Inflammatory macrophage (primary cell): ENCODE results near the gene CBX8.

Source experiments
- DNase-seq, 2 donors: peaks; one replicate each; pipeline ENCODE4 v3.0.0-alpha.2; 2020 to 2022

Gene CBX8

DNA sequence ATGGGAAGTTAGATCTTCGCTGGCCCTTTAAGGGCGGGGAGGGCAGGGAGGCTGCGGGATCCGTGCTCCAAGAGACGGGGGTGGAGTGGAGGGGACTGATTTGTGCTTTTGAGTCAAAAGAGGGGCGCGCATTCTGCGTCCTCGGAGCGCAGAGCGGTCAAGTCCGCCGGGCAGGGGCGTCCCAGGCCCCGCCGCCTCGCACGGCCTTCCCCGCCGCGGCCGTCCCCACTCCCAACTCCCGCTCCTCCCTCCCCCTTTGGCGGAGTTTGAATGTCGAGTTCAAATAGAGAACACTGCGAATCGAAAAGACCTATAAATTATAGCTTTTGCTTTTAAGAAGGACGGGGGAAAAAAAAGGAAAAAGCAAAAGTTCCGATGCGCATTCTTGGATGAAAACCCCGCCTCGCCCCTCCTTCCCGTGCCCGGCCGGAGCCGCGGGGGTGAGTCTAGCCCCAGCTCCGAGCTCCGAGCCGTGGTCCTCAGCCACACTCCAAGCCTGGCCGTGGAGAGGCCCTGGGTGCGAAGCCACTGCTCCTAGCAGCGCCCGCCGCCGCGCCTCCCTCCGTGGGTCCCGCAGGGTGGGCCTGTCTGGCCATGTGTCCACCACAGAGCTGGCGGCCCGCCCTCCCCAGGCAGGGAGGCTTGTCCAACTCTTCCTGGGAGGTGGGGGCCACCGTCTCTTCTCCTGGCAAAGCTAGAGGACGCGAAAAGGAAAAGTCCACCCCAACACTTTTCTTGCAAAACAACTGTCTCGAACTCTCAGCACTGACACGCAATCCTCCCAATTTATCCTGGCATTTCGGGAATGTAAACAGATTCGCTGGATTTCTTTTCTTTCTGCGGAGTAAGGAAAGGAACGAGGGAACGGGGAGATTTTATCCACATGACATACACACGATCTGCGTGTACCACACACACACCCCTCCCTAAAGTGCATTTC lies 3.6 kb downstream of the CBX8 start:
- no peak for DNase-seq

- no peak for DNase-seq
Observed at GRCh38 chr17:79792341-79792871, 4.5 kb downstream of the CBX8 start.

- no peak for DNase-seq
Observed at GRCh38 chr17:79791735-79792161, 5.1 kb downstream of the CBX8 start.

- no peak for DNase-seq
Observed at GRCh38 chr17:79790805-79791734, 5.8 kb downstream of the CBX8 start.

- DNase-seq, result peak in 1 of 2 donors; percentile 35
Observed at GRCh38 chr17:79789943-79790804, 6.7 kb downstream of the CBX8 start.

- no peak for DNase-seq
Observed at GRCh38 chr17:79788989-79789942, 7.6 kb downstream of the CBX8 start.

GRCh38 chr17:79788455-79788854 lies 8.4 kb downstream of the CBX8 start:
- no peak for DNase-seq

GRCh38 chr17:79786930-79787643 lies 9.8 kb downstream of the CBX8 start:
- no peak for DNase-seq

DNA sequence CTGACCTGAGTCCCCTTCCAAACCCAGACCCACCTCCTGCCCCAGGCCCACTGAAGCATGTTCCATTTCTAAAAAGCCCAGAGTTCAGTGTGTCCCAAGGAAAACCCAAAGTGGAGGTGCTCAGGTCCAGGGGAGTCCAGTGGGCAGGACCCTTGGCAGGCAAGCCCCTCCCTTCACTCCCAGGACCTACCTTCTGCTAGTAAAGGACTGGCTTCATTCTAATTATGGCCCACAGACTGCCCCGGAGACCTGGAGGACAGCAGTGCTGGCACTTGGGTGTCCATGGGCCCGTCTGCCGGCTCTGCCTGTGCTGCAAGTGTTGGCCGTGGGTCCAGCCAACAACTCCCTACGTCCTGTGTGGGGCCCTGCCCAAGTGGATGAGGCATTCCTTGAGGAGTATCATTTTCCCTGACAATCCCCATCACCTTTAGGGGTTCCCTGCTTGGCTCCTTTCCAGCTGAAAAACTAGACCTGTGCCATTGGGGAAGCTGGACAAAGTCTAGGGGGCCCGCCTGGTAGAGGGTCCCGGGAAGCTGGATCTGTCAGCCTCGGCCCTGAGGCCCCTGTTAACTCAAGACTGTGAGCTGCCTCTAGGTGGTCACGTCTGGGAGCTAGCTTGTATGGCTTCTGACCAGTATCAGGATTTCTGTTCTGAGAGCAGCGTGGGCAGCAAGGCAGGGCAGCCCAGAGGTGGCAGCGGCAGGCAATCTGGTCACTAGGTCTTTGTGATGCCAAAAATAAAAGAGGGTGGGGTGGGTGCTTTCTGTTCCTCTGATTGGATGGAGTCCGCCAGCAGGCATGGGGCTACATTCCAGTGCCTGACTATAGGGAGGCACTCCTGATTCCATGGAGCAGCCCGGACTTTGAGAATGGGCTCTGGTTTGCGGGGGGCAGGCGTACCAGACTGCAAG lies 10.7 kb downstream of the CBX8 start:
- DNase-seq, result no peak

DNA sequence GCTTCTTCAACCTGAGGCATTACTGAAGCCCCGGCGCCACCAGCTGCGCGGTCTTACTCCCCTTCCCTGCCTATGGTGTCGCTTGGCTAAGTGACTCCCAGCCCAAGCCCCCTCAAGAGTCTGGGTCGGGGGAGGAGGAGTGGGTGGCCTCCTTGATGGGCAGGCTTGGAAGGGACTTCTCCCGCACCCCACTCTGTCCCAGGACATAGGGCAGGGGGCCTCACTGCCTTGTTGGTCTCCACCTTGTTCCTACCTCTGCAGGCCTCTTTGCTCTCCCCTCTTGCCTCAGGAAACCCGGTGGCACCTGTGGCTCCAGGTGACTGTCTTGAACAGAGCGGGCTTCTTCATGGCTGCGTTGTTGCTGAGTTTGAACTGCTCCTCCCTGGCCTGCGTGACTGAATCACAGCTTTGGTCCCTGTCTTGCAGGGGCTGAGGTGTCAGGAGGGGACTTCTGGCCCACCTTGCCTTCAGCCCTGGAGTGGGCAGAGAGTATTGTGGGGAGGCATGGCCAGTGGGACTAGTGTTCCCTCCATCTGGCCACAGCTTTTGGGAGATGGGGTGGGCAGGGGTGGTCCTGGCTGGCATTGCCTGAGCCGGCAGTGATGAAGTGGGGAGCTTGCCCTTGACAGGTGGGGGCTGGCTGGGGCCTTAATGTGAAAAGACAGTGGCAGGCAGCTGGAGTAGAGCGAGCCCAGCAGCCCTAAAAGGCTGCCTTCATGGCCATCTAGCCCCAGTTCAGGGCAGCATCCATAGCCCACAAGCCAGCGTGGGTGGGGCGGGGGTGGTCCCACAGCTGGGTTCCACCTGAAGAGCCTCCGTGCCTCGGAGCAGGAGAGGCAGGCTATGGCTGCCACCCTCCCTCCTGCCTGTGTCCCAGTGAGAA lies 11.6 kb downstream of the CBX8 start:
- DNase-seq, result no peak

DNA sequence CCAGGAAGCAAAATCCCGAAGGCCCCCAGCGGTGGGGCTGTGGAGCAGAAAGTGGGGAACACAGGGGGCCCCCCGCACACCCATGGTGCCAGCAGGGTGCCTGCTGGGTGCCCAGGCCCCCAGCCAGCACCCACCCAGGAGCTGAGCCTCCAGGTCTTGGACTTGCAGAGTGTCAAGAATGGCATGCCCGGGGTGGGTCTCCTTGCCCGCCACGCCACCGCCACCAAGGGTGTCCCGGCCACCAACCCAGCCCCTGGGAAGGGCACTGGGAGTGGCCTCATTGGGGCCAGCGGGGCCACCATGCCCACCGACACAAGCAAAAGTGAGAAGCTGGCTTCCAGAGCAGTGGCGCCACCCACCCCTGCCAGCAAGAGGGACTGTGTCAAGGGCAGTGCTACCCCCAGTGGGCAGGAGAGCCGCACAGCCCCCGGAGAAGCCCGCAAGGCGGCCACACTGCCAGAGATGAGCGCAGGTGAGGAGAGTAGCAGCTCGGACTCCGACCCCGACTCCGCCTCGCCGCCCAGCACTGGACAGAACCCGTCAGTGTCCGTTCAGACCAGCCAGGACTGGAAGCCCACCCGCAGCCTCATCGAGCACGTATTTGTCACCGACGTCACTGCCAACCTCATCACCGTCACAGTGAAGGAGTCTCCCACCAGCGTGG lies 12.4 kb downstream of the CBX8 start:
- DNase-seq, result no peak

- no peak for DNase-seq
Observed at GRCh38 chr17:79783891-79784290, 13.0 kb downstream of the CBX8 start.

GRCh38 chr17:79781736-79782575 lies 14.9 kb downstream of the CBX8 start:
- no peak for DNase-seq

GRCh38 chr17:79781012-79781650 lies 15.7 kb downstream of the CBX8 start:
- DNase-seq, result no peak

GRCh38 chr17:79779661-79780365 lies 17.1 kb downstream of the CBX8 start:
- DNase-seq, result no peak
